COLO668 (cell line): Measurements from ENCODE around the gene DYNLT5.
"Not testable (repeated sequence)": the region's sequence is repeated elsewhere in the genome, so short reads cannot be mapped to it uniquely, and the experiment has no call there.

Source experiments
- DNase-seq: peaks from one replicate; lab custom pipeline; 2025; ENCODE audit not compliant: unreplicated experiment; lab: John Stamatoyannopoulos, UW

Gene DYNLT5, protein sequence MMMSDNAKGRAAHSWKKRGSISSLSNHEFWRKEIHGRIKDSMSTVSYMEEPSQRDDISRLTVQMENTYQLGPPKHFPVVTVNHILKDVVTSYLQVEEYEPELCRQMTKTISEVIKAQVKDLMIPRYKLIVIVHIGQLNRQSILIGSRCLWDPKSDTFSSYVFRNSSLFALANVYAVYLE

DNA sequence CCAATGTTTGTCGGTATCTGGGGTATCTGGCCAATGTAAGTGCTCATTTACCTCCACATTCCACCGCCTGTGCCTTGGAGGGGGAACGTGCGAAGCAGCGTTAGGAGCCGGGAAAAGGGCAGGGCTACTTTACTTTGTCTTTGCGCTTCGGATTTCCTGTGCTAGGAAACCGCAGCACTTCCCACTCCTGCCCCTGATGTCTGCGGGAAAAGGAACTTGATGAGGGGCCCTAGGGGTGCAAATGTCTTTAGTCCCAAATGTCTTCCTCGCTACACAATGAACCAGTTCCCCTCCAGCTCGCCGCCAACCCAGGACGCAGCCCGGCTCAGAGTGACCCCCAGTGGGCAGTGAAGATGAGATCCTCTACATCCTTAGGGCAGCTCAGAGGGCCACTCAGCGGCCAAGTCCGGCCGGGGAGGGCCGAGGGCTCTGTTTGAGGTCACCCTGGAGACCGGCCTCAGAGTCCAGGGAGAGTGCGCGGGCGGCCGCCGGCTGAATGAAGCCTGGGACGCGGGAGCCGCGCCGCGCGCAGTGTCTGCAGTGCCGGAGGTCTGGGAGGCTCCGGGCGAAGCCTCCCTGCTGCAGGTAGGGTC lies at the start of gene DYNLT5:
Gene DYNLT5 (plus strand): TSS at position 460 of the 593 bp plus-strand sequence. CDS start 2,200 bp downstream, outside the sequence.
- DNase-seq, result no peak

DNA sequence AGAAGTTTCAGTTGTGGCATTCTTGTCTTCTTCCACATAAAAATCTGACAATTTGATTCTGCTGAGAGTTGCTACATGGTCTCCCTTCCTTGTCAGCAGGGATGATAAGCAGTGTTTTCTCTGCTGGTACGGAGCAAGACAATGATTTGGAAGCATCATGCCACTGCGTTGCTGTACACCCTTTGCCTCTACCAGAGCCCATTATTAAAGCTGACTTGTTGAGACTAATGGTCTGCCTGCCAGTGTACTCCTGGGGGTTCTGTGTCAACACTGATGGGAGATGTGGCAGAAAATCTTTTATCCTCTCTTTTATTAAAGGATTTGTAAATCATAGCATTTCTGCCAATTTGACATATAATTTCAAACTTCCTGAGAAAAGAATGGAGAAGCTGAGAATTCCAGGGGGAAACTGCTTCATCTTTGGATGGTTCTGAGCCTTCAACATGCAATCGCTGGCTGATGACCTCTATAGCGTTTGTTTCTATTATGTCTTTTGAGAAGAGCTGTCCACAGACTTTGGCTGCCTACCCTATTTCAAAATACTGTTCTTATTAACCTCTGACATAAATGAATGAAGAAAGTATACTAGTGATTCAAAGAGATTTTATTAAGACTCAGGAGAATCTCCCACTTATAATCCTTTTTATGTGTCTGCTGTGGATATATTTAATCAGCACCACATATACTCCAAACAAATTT lies 47.9 kb upstream of the DYNLT5 start:
- DNase-seq, result no peak

DNA sequence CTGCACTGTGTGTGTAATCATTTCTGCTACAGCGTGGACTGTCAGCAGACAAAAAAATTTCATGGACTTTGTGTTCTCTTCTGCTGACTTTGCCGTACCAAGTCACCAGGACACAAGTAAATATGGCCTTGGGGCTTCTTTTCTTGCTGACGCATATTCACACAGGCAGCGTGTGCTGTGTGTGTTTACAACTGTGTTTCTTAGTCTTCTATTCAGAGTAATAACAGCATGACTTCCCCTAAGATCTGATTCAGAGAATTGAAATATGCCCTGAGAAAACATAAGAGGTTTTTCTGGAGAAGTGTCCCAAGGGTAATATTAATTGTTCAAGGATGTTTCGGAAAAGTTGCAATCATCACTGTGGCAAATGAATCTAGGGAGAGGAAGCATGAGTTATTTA lies 47.1 kb upstream of the DYNLT5 start:
- no peak for DNase-seq

DNA sequence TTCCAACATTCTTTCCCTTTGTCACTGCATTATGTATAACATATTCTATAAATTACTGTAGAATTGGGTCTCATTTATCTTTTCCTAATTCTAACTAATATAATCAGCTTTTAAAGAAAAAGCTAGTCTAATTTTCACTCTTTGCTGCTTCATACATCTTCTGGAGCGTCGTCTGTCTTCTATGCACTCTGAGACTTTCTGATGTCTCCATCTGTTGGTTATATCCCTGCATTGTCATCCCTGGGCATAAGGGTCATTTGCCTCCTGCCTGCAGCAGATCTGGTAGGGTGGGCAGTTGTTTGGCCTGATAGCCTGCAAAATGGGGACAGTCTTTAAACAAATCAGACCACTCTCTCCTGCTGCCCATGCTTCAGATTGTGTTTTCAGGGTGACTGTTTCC lies 40.8 kb upstream of the DYNLT5 start:
- DNase-seq, result no peak

DNA sequence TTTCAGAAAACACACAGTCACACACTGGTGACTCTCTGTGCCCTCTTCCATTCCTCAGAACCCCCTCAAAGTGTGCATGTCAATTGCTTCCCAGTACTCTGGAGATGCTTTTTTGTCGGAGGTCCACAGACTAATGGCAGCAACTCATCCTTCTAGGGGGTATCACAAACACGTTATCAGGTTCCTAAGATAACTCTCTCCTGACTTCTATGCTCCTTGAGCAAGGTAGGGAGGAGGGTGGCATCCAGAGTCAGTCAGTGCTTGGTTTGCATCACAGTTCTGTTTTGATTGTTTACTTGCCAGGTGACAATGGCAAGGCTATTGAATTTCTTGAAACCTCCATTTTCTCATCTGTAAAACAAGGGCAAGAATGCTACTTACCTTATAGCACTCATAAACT lies 39.4 kb upstream of the DYNLT5 start:
- no peak for DNase-seq

DNA sequence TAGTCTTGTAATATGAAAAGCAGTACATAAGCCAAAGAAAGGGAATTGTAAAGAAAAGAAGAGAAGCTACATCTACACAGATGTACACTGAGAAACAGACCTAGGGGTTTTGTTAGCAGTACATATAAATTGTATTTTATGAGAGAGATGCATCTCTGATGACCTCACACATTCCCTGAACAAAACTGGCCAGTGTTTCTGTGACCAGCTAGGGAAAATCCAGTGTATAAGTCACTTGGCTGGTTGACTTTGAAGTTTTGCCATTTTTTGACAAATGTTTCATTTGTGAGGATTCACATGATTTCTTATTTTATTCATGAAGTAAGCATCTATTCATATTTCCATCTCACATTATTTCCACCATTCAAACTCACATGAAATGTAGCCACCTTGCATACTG lies 28.3 kb upstream of the DYNLT5 start:
- no peak for DNase-seq

DNA sequence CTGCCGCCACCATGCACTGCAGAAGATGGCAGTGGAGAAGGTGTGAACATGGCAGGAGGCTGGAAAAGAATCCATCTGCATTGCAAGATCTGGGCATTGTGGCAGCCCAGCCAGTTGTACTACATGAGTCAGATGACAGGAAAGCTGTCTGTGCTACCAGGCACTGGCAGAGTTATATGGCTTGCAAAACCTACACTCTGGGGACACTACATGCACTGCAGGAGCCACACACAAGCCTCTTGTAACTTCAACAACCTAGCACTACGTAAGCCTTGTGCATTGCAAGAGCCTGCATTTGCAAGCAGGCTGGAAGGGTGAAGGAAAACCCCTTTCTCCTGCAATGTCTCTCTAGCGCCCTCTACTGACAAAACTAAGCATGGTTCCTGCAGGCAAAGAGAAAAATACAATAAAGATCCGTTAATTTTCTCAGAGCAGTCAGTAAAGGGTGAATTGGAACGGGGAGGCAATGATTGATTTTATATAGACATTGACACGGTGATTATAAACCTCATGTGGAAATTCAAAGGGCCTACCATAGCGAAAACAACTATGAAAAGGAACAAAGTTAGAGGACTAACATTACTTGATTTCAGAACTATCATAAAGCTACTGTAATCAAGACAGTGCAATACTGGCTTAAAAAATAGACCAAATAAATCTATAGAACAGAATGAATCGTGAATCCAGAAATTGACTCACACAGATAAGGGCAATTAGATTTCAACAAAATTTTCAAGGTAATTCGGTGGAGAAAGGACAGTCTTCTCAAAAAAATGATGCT lies 26.2 kb upstream of the DYNLT5 start:
- peak; percentile 79 for DNase-seq

DNA sequence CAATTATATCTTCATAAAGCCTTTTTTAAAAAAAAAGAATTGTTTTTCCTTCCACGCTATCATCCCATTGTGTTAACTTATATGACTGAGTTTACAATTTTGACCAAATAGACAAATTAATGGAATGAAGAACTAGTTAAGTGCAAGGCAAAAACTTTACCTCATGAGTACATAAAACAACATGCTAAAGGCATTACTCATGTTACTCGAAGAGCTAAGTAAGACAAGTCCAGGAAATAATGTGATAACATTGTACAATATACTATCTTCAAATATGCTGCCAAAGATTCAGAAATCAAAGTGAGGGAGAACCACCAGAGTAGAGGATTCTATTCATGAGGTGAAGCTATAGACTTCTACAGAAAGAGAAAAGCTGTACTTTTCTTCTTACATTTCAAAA lies 24.2 kb upstream of the DYNLT5 start:
- DNase-seq, result no peak

DNA sequence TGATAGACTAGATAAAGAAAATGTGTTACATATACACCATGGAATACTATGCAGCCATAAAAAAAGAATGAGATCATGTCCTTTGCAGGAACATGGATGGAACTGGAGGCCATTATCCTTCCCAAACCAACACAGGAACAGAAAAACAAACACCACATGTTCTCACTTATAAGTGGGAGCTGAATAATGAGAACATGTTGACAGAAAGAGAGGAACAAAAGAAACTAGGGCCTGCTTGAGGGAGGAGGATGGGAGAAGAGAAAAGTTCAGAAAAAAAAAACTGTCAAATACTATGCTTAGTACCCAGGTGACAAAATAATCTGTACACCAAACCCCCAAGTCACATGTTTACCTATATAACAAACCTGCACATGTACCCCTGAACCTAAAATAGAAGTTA lies 23.5 kb upstream of the DYNLT5 start:
- not testable (repeated sequence) for DNase-seq

DNA sequence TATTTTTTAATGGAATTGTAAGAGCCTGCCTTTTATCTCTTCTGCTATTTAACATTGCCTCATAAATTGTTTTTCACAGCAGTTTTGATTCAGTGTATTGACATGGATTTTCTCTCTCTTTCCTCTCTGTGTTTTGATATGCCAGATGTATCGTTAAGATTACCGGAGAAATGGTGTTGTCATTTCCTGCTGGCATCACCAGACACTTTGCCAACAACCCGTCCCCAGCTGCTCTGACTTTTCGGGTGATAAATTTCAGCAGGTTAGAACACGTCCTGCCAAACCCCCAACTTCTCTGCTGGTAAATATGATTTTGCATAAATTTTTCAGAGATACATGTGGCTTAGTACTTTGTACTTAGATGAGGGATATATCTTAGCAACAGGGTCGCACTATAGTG lies 23.1 kb upstream of the DYNLT5 start:
- peak; percentile 68 for DNase-seq

DNA sequence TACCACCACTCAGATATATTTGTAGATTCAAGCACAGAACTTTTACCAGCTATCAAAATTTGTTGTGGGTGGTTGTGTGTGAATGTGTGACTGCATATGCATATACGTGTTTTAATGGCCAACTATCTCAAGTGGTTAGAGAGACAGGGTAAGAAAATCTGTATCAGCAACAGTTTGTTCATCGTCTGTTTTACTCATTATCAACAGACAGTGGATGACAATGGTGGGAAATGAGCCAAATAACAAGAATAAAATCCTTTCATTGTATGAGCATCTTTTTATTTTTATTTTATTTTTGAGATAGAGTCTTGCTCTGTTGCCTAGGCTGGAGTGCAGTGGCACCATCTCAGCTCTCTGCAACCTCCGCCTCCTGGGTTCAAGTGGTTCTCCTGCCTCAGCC lies 22.7 kb upstream of the DYNLT5 start:
- no peak for DNase-seq

DNA sequence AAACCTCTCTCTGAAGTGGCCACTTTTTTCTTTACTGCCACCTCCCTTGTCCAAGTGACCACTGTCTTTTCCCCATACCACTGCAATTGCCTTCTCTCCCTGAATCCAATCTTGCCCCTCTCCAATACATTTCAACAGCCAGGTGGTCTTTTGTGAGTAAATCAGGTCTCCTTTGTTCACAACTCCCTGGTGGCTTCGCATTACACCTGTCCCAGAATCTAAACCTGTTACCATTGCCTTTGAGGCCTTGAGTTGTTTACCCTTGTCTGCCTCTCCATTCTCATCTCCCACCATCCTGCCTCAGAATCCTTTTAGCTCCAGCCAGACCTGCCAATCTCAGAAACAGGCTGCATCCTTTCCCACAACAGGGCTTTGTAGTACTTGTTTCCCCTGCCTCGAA lies 21.8 kb upstream of the DYNLT5 start:
- DNase-seq, result peak; percentile 39

DNA sequence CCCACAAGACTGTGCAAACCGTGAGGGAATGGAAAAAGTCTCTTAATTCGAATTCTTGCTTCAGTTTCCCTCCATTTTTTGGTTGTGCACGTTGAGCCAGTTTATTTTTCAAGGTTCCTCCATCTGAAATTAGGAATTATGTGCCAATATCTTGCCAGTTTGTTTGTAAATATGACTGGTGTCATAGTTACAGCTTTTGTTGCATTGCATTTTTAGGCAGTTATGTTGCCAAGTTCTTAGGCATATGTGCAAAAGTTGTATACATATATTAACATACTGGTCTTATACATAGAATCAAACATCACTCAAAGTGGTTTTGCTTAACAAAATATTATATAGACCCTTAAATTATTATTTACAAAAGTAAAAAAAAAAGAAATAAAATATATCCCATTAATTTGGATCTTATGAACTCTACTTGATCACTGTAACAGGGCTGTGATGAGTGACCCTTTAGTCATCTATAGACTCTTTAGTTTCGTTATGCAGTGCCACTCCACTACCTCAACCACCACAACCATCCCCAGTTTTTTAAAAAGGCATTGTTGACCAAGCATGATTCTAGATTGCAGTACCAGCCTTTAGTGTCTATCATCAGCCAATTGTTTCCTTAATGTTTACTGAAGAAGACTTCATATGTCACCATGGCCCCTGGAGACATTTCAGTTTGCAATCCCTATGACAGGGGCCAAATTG lies 20.9 kb upstream of the DYNLT5 start:
- no peak for DNase-seq

DNA sequence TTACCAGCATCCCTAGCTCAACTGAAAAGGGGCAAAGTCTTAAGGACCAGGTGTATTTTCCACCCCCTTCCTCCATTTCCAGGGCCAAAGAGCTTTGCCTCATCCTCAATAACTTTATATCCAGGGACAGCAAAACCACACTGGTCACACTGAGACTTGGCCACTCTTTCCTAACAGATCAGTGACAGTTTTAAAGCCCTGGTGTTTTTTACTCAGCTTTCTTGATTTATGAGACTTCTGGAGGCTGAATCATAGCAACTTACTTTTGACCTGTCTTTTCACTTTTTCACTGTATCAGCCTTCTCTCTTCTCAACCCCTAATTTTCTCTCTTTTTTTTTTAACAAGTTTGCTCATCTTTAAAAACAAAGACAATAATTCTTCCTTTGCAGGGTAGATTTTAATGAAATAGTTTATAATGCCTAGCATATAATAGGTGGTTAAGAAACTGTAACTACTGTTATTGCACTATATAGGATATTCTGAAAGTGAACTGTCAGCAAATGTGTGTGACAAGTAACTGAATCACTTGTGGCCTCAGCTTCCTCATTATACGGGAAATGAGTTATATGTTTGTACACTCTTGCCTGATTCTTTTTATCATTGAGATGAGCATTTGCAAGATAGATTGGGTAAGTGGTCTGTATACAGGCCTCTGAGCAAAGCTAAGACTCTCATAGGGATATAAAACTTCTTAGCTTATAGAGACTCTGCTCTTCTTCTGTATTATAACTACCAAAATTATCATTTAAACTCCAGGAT lies 19.7 kb upstream of the DYNLT5 start:
- no peak for DNase-seq

DNA sequence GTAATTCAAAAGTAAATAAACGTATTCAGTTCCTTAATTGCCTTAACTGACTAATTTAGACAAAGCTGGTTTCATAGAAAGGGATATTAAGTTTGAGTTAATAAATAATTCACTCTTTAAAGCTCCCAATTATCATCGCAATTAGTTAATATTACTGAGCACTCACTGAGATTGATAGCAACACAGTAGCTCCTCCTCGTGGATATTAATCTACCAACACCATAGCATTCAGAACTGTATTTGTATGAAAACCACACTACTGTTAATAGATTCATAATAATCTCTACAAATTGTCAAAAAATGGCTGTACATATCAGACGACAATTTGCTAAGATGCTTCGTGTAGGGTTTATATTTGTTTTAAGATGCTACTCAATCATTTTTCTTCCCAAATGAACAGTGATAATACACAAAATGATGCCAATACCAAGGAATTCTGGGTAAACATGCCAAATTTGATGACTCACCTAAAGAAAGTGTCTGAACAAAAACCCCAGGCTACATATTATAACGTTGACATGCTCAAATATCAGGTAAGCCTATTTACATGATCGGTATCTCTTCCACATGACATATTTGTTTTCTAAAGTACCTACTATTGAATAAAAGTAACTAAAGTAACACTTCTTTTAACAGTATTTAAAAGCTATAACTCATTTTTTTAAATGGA lies 18.8 kb upstream of the DYNLT5 start:
- no peak for DNase-seq

DNA sequence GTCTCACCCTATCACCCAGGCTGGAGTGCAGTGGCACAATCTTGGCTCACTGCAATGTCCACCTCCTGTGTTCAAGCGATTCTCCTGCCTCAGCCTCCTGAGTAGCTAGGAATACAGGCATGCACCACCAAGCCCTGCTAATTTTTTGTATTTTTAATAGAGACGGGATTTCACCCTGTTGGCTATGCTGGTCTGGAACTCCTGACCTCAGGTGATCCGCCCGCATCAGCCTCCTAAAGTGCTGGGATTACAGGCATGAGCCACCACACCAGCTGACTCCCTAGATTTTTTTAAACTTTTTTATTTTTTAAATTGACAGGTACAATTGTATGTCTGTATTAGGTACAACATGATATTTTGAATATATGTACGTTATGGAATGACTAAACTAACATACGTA lies 17.7 kb upstream of the DYNLT5 start:
- DNase-seq, result not testable (repeated sequence)

DNA sequence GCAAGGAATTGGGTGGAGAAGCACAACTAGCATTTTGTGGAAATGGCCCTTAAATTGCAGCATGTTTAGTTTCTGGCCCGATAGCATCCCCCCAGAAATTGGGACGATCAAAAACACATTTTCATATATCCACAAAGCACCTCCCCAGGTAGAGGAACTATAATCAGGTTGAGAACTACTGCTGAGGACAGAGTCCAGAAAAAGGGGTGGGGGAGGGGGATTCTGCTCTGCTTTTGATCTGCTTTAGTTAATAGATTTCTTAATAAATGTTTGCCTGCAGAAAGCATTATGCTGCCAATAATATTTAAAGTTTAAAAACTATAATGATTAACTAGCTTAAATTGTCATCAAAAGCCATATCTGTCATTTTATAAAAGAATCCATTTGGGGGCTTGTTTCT lies 14.4 kb upstream of the DYNLT5 start:
- no peak for DNase-seq

DNA sequence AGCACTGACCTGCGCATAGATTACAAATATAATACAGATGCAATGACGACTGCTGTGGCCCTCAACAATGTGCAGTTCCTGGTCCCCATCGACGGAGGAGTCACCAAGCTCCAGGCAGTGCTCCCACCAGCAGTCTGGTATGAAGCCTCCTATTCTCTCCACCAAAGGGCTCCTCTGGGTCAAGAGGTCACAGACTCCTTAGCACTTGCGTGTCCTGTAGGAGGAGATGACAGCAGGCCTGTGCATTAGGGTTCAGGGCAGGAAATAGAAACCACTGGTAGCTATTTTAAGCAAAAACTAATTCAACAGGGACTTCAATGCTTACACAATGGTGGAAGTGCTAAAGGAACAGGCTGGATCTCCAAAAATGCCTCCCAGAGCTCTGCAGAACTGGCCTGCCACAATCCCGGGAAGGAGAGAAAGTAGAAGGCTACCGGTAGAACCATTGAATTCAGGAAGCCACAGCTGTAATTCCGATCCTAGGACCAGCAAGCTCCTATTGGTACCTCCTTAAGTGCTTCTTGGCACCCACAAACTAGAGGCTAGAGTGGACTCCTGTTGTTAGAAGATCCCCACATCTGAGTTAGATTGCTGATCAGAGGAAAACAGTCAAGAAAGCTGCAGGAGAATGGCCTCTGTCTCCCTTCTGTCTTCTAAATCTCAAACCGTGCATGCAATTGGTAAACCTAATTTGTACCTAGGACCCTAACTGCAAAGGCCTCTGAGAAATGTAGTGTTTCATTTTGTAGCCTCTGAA lies 12.7 kb upstream of the DYNLT5 start:
- DNase-seq, result no peak

DNA sequence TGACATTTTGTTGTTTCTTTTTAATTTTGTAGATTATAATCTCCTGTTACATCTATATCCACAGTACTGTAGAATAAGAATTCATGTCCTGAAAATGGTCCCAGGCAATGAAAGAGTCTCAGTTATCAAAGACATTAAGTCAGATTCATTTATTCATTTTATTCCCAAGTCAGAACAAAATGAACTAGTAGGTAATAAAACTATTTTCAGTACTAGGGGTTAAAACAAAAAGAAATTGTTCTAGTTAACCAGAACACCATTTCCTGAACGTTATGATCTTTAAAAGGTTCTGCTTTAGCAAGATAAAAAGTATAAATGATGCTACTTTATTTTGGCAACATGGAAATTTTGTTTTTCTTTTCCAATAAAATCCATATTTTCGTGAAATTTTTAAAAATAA lies 6.8 kb upstream of the DYNLT5 start:
- no peak for DNase-seq
